CD14-positive monocyte (primary cell): ENCODE results near the gene PCGF3. TPM values are rescaled to one million over a fixed set of nuclear protein-coding genes. Genes with fewer than 3 reads are reported as not detected.
"Not testable (repeated sequence)": the region's sequence is repeated elsewhere in the genome, so short reads cannot be mapped to it uniquely, and the experiment has no call there.

Experiments used
- DNase-seq, 3 donors: peaks; one replicate each; pipeline ENCODE4 v3.0.0-alpha.2; 2011 to 2022
- H2AFZ ChIP-seq: 2 replicates; pipeline ENCODE4 v1.6.0; 2012; ENCODE audit warnings: mild to moderate bottlenecking, low read depth, low read length, inconsistent platforms; ENCODE audit not compliant: insufficient read depth, poor library complexity, severe bottlenecking
- H3K27ac ChIP-seq, 2 donors: 1 replicate in 1 of 2; 2 replicates in 1 of 2; pipeline ENCODE4 v1.5.1; 2012 to 2013; ENCODE audit warnings: low read length in 2 of 2, control low read depth in 1 of 2, inconsistent platforms in 1 of 2, low read depth in 1 of 2, mild to moderate bottlenecking in 1 of 2
- H3K27me3 ChIP-seq, 2 donors: one replicate each; pipeline versions ENCODE4 v1.6.0 to v1.6.1; 2011 to 2013; ENCODE audit warnings: low read length in 2 of 2; ENCODE audit not compliant: control insufficient read depth in 2 of 2, insufficient read depth in 2 of 2
- H3K36me3 ChIP-seq, 2 donors: replicated peaks in 1 of 2; 1 replicate in 1 of 2; 2 replicates in 1 of 2; pipeline versions ENCODE4 v1.5.1 to v1.6.1; 2012 to 2013; ENCODE audit warnings: low read length in 2 of 2, control low read depth in 1 of 2, inconsistent platforms in 1 of 2, mild to moderate bottlenecking in 1 of 2; ENCODE audit not compliant: insufficient read depth in 2 of 2, control insufficient read depth in 1 of 2
- H3K4me1 ChIP-seq, 2 donors: 1 replicate in 1 of 2; 2 replicates in 1 of 2; pipeline versions ENCODE4 v1.5.1 to v1.6.1; 2012 to 2013; ENCODE audit warnings: low read length in 2 of 2, control low read depth in 1 of 2, inconsistent platforms in 1 of 2, mild to moderate bottlenecking in 1 of 2, moderate library complexity in 1 of 2; ENCODE audit not compliant: insufficient read depth in 2 of 2, control insufficient read depth in 1 of 2
- H3K4me2 ChIP-seq: replicated peaks from 2 replicates; pipeline ENCODE3; 2012; ENCODE audit warnings: low read length, moderate library complexity, mild to moderate bottlenecking; ENCODE audit not compliant: poor library complexity, severe bottlenecking; ENCODE audit errors: extremely low read depth
- H3K4me3 ChIP-seq, 3 experiments: fragments of 200-600 bp in 1 of 3; sonication (generic) in 1 of 3; replicated peaks in 1 of 3; 1 replicate in 2 of 3; 2 replicates in 1 of 3; pipeline ENCODE4 v1.5.1; 2011 to 2013; ENCODE audit warnings: low read length in 3 of 3, mild to moderate bottlenecking in 3 of 3, control low read depth in 2 of 3, low read depth in 2 of 3, inconsistent platforms in 1 of 3, moderate library complexity in 1 of 3
- H3K79me2 ChIP-seq: 2 replicates; pipeline ENCODE4 v1.6.0; 2012; ENCODE audit warnings: mild to moderate bottlenecking, control low read depth, inconsistent platforms, low read length, moderate library complexity; ENCODE audit not compliant: insufficient read depth
- H3K9ac ChIP-seq: 2 replicates; pipeline ENCODE4 v1.6.0; 2017; ENCODE audit warnings: low read length, mild to moderate bottlenecking; ENCODE audit not compliant: insufficient read depth, poor library complexity, severe bottlenecking
- H3K9me3 ChIP-seq, 2 donors: replicated peaks in 1 of 2; 1 replicate in 1 of 2; 2 replicates in 1 of 2; pipeline versions ENCODE4 v1.5.1 to v1.6.1; 2012 to 2013; ENCODE audit warnings: low read length in 2 of 2, control low read depth in 1 of 2; ENCODE audit not compliant: control insufficient read depth in 1 of 2, insufficient read depth in 1 of 2
- H4K20me1 ChIP-seq: 2 replicates; pipeline ENCODE4 v1.6.0; 2012; ENCODE audit warnings: mild to moderate bottlenecking, low read length, control low read depth, moderate library complexity; ENCODE audit not compliant: insufficient read depth
- H3K27ac Mint-ChIP-seq, 7 donors: one replicate each; pipeline ENCODE4 v1.8.0; 2020; ENCODE audit warnings: mild to moderate bottlenecking in 7 of 7, mixed read lengths in 7 of 7, moderate library complexity in 6 of 7, inconsistent platforms in 2 of 7
- H3K27me3 Mint-ChIP-seq, 3 donors: one replicate each; pipeline ENCODE4 v1.8.0; 2021 to 2022; ENCODE audit warnings: low read depth in 3 of 3, mild to moderate bottlenecking in 3 of 3, mixed read lengths in 3 of 3, moderate library complexity in 3 of 3, inconsistent platforms in 1 of 3
- H3K36me3 Mint-ChIP-seq, 2 donors: one replicate each; pipeline ENCODE4 v1.8.0; 2020; ENCODE audit warnings: mixed read lengths in 2 of 2, inconsistent platforms in 1 of 2, mild to moderate bottlenecking in 1 of 2
- H3K4me1 Mint-ChIP-seq: one replicate; pipeline ENCODE4 v1.8.0; 2020; ENCODE audit warnings: mild to moderate bottlenecking, mixed read lengths
- H3K4me3 Mint-ChIP-seq, 2 donors: one replicate each; pipeline ENCODE4 v1.8.0; 2020; ENCODE audit warnings: mild to moderate bottlenecking in 2 of 2, mixed read lengths in 2 of 2, moderate library complexity in 1 of 2
- H3K9me3 Mint-ChIP-seq, 7 donors: one replicate each; pipeline ENCODE4 v1.8.0; 2020 to 2022; ENCODE audit warnings: mixed read lengths in 7 of 7, mild to moderate bottlenecking in 6 of 7, moderate library complexity in 6 of 7, inconsistent platforms in 2 of 7
- WGBS: methylation state at CpG from one replicate; pipeline ENCODE4 v1.1.5; 2013; ENCODE audit warnings: missing lambda C conversion rate; ENCODE audit not compliant: insufficient coverage; 5-methylcytosine and 5-hydroxymethylcytosine counted together
- intact Hi-C, 2 donors: fragments of 100-400 bp; cut with micrococcal nuclease; formaldehyde crosslinking; loops; one replicate each; pipeline versions ENCODE4 v1.15.0 to v1.15.1; 2023
- polyA plus RNA-seq, 3 donors: library from polyadenylated mRNA; depleted of rRNA in 1 of 3; unstranded in 2 of 3; stranded (reverse) in 1 of 3; fragments of 300-500 nt in 2 of 3; fragments of >200 nt in 1 of 3; fragmentation: Illumina TruSeq in 2 of 3; gene quantifications; 1 replicate in 2 of 3; 2 replicates in 1 of 3; pipeline ENCODE4 v1.2.3, GENCODE V29; 2012 to 2021
- TF ChIP-seq, protein P1 (sequence below): fragments of 200-600 bp; IDR thresholded peaks from one replicate; pipeline ENCODE4 v1.8.0; 2022; ENCODE audit warnings: antibody characterized with exemption, mild to moderate bottlenecking

PCGF3 gene
- polyA plus RNA-seq, 3 donors = 7.0 to 163 (median 8.3) TPM

DNA sequence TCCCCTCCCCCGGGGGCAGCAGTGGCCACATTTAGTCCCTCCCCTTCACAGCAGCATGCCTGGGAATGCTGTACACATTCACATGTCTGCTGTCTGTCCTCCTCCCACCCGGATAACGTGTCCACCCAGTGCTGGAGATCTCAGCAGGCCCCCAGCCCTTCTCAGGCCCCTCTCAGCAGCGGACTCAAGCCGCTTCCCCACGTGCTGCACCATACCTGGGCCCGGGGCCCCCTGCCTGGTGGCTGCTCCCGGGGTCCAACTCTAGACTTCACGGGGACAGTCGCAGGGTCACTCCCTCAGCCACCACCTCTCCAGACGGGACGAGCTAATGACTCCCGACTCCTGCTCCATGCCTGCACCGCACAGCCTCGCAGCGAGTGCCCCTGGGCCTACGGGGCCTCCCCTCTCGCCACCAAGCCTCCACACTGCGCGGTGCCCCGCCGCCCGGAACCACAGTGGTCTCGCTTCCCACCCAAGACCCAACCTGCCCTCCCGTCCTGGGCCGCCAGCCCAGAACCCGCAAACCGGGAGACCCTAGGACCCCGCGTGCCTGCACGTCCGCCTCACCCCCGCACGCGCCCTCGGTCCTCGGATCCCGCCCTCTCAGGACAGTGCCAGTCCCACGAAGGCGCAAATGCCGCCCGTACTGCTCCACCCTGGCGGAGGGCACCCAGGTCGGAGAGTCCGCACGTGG is 1.3 kb upstream of the PCGF3 start:
- H3K27me3 ChIP-seq = no peaks in the 10 kb centered on the region
- H4K20me1 ChIP-seq = peaks cover 22% of the 10 kb centered on the region
- H3K4me3 ChIP-seq = peak overlapping the region in 1 of 3 experiments; percentile 86
- Mint-ChIP-seq H3K27me3 (peaks cover 0 to 4% (median 3%) of the 10 kb centered on the region in 3 donors), H3K4me3 (peak overlapping the region in 1 of 2 donors; percentile 15), H3K36me3 (peaks cover 0 to 2% of the 10 kb centered on the region in 2 donors), H3K4me1 (peaks cover 33% of the 10 kb centered on the region), H3K27ac (no peak overlapping the region), H3K9me3 (no peaks in the 10 kb centered on the region)
- no peak overlapping the region for H3K9ac ChIP-seq
- 95% methylated on average over 46 of the region's 46 CpGs for WGBS
- intact Hi-C loops = loop anchor here in 1 of 2 donors (2.0 kb wide), 1 partner anchor 16 kb away; the partner anchor contains the start of gene SLC49A3
- H3K79me2 ChIP-seq = peaks cover 37% of the 10 kb centered on the region
- no peaks in the 10 kb centered on the region for H3K36me3 ChIP-seq
- no peak overlapping the region for H3K4me2 ChIP-seq
- no peaks in the 10 kb centered on the region for H3K9me3 ChIP-seq
- H2AFZ ChIP-seq = no peak overlapping the region
- H3K27ac ChIP-seq = peak overlapping the region in 1 of 2 donors; percentile 96
- no peak for DNase-seq
- peaks cover 43 to 60% of the 10 kb centered on the region in 2 donors for H3K4me1 ChIP-seq
- TF ChIP-seq, protein P1, sequence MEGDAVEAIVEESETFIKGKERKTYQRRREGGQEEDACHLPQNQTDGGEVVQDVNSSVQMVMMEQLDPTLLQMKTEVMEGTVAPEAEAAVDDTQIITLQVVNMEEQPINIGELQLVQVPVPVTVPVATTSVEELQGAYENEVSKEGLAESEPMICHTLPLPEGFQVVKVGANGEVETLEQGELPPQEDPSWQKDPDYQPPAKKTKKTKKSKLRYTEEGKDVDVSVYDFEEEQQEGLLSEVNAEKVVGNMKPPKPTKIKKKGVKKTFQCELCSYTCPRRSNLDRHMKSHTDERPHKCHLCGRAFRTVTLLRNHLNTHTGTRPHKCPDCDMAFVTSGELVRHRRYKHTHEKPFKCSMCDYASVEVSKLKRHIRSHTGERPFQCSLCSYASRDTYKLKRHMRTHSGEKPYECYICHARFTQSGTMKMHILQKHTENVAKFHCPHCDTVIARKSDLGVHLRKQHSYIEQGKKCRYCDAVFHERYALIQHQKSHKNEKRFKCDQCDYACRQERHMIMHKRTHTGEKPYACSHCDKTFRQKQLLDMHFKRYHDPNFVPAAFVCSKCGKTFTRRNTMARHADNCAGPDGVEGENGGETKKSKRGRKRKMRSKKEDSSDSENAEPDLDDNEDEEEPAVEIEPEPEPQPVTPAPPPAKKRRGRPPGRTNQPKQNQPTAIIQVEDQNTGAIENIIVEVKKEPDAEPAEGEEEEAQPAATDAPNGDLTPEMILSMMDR = no peak

DNA sequence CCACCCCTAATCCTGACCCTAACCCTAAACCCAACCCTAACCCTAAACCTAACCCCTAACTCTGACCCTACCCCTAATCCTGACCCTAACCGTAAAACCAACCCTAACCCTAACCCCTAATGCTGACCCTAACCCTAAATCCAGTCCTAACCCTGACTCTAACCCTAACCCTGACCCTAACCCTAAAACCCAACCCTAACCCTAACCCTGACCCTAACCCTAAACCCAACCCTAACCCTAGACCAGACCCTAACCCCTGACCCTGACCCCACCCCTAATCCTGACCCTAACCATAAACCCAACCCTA is 708 bp upstream of the PCGF3 start:
- Mint-ChIP-seq H3K27ac (peak overlapping the region in 4 of 7 donors; percentile 82 to 97 (median 90)), H3K36me3 (peaks cover 0 to 2% of the 10 kb centered on the region in 2 donors), H3K27me3 (peaks cover 0 to 4% (median 3%) of the 10 kb centered on the region in 3 donors), H3K4me1 (peaks cover 34% of the 10 kb centered on the region), H3K9me3 (no peaks in the 10 kb centered on the region), H3K4me3 (no peak overlapping the region)
- Histone ChIP-seq H4K20me1 (peaks cover 27% of the 10 kb centered on the region), H3K9me3 (no peaks in the 10 kb centered on the region), H3K27me3 (no peaks in the 10 kb centered on the region), H3K9ac (peak overlapping the region; percentile 100), H3K4me1 (peaks cover 44 to 60% of the 10 kb centered on the region in 2 donors), H3K79me2 (peaks cover 43% of the 10 kb centered on the region), H2AFZ (peak overlapping the region; percentile 80), H3K36me3 (peaks cover 0 to 3% of the 10 kb centered on the region in 2 donors), H3K27ac (peak overlapping the region in 1 of 2 donors; percentile 96), H3K4me2 (peak overlapping the region; percentile 76), H3K4me3 (peak overlapping the region; percentile 21 to 86 (median 55))
- TF ChIP-seq, protein P1 = no peak
- no peak for DNase-seq
- intact Hi-C loops = loop anchor here (2.0 to 5.0 kb wide), 3 partner anchors 16 to 77 kb away; partner anchors contain the start of genes ATP5ME (in 1 of the 2), MYL5 (in 1 of the 2) and SLC49A3 (in 1 of the 2)
- 100% methylated on average over 1 of the region's 1 CpG for WGBS

DNA sequence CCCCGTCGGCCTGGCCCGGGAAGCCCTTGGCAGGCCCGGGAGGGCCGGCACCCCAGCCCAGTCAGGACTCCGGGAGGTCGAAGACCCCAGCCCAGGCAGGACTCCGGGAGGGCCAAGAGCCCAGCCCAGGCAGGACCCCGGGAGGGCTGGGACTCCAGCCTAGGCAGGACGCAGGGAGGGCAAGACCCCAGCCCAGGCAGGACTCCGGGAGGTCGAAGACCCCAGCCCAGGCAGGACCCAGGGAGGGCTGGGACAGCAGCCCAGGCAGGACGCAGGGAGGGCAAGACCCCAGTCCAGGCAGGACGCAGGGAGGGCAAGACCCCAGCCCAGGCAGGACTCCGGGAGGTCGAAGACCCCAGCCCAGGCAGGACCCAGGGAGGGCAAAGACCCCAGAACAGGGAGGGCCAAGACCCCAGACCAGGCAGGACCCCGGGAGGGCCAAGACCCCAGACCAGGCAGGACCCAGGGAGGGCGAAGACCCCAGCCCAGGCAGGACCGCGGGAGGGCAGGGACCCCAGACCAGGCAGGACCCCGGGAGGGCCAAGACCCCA is 526 bp downstream of the PCGF3 start:
- H3K27ac Mint-ChIP-seq = peak overlapping the region in 2 of 7 donors; percentile 13 to 40

More for the DNA sequence above, 526 bp downstream of the PCGF3 start:
- peak overlapping the region; percentile 80 for H2AFZ ChIP-seq
- peaks cover 8 to 12% of the 10 kb centered on the region in 2 donors for H3K36me3 Mint-ChIP-seq
- peak overlapping the region; percentile 100 for H3K9ac ChIP-seq
- peaks cover 40% of the 10 kb centered on the region for H4K20me1 ChIP-seq
- not testable (repeated sequence) for DNase-seq, H3K27me3 ChIP-seq, H3K9me3 Mint-ChIP-seq, H3K27me3 Mint-ChIP-seq, H3K9me3 ChIP-seq
- intact Hi-C loops = loop anchor here (5.0 kb wide), 2 partner anchors 34 to 76 kb away; partner anchors contain the start of genes ATP5ME (in 1 of the 2) and MYL5 (in 1 of the 2)
- peaks cover 39 to 53% of the 10 kb centered on the region in 2 donors for H3K4me1 ChIP-seq
- H3K27ac ChIP-seq = peak overlapping the region; percentile 40 to 96
- H3K36me3 ChIP-seq = peaks cover 0 to 16% of the 10 kb centered on the region in 2 donors
- WGBS = 10% methylated on average over 21 of the region's 21 CpGs
- peak overlapping the region; percentile 60 to 94 (median 86) for H3K4me3 ChIP-seq
- H3K4me3 Mint-ChIP-seq = peak overlapping the region; percentile 55 to 78
- peak overlapping the region; percentile 76 for H3K4me2 ChIP-seq
- peaks cover 32% of the 10 kb centered on the region for H3K4me1 Mint-ChIP-seq
- peaks cover 56% of the 10 kb centered on the region for H3K79me2 ChIP-seq
